HUDEP-2 (cell line): ENCODE results near the gene OSBPL3.
"Not testable (repeated sequence)": the region's sequence is repeated elsewhere in the genome, so short reads cannot be mapped to it uniquely, and the experiment has no call there.

ENCODE experiments used
- DNase-seq, 76 experiments: peaks; one replicate each; lab custom pipeline; 2025; ENCODE audit not compliant: unreplicated experiment in 76 of 76; lab: John Stamatoyannopoulos, UW

OSBPL3 gene

GRCh38 chr7:24979863-24980533, at the start of gene OSBPL3:
TSS of gene OSBPL3 (minus strand) at chr7:24980178. CDS start at chr7:24892472, 87,706 bp downstream.
- DNase-seq: peak; percentile 37 to 99 (median 94)

- DNase-seq: no peak
Measured at GRCh38 chr7:25029075-25029474, 49.1 kb upstream of the OSBPL3 start.

DNA sequence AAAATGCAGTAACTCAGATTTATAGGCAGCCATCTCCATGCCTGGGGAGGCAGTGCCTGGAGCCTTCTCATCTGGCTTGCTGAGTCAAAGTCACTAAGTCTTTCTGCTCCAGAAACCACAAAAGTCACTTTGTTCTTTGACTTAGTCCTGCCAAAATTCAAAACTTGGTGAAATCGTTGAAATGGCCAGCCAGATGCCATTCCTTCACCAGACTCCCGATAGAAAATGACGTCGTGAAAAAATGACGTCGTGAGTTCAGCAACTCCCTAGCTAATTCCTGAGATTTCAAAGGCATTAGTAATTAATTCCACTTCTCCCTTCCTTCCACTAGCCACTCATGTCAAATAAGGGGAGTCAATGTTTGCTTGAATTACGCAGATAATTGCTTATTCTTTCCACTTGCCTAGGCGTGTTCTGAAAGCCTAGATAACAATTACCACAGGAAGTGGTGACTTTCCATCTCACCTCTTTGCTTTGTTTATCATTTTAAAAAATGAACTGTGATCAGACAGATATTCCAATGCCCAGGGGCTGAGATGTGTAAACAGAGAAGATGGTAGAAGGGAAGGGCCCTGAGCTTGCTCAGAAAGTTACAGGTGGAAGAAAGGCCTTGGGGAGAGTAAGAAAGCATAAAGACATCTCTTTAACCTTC, 48.5 kb upstream of the OSBPL3 start:
- peak in 9 of 76 experiments; percentile 2 to 54 (median 25) for DNase-seq

GRCh38 chr7:25026156-25026555, 46.2 kb upstream of the OSBPL3 start:
- DNase-seq: no peak

DNA sequence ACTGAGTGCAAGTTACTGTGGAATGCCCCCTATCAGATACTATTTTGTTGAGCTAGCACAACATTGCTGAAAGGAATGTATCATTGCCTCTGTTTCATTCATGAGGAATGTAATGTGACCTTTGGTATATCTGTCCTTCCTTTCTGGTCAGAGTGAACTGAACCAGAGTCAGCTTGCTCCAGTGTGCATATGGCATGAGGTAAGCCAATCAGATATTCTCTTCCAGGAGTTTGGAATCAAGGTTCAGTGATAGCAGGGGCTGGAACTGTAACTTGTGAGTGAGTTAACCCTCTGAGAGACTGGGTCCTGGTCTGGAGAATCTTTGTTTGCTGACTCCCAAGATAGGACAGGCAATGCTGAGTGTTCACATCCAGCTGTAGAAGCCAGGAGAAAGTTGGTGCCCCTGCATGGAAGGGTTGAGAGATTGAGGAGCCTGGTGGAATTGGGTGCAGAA, 45.3 kb upstream of the OSBPL3 start:
- no peak for DNase-seq

- no peak for DNase-seq
Measured at GRCh38 chr7:25024066-25024465, 44.1 kb upstream of the OSBPL3 start.

GRCh38 chr7:25017671-25018070, 37.7 kb upstream of the OSBPL3 start:
- not testable (repeated sequence) for DNase-seq

- no peak for DNase-seq
Measured at GRCh38 chr7:25014756-25015155, 34.8 kb upstream of the OSBPL3 start.

- DNase-seq: not testable (repeated sequence)
Measured at GRCh38 chr7:25012710-25013109, 32.7 kb upstream of the OSBPL3 start.

DNA sequence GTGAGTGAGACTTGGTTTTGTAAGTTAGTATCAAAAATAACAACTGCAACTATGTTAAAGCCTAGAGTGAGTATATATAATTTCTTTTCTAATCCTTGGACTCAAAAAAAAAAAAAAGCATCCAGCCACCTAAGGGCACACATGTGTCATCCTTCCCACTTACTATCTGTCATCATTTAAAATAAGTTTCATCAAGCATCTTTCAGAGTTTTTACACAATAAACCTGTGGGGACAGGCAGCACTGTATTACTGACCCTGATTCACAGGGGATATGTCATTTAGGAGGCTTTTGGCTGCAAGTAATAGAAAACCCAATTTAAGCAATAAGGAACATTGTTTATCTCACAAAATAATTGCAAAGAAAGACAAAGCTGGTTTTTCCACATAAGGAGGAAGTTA, 32.3 kb upstream of the OSBPL3 start:
- DNase-seq: no peak

GRCh38 chr7:25009257-25009656, 29.3 kb upstream of the OSBPL3 start:
- DNase-seq: no peak

GRCh38 chr7:25007668-25008067, 27.7 kb upstream of the OSBPL3 start:
- DNase-seq: no peak

GRCh38 chr7:25006276-25006675, 26.3 kb upstream of the OSBPL3 start:
- DNase-seq: no peak

- no peak for DNase-seq
Measured at GRCh38 chr7:25005658-25006057, 25.7 kb upstream of the OSBPL3 start.

GRCh38 chr7:25002786-25003185, 22.8 kb upstream of the OSBPL3 start:
- no peak for DNase-seq

DNA sequence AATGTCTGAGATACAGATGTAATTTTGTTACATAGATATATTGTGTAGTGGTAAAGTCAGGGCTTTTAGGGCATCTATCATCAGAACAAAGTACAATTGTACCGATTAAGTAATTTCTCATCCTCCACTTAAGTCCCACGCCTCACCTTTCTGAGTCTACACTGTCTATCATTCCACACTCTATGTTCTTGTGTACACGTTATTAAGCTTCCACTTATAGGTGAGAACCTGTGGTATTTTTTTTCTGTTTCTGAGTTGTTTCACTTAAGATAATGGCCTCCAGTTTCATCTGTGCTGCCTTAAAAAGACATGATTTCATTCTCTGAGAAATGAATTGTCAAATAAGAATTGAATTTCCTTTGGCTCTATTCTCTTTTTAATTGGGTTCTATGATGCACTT, 15.5 kb upstream of the OSBPL3 start:
- no peak for DNase-seq

- no peak for DNase-seq
Measured at GRCh38 chr7:24992314-24992713, 12.3 kb upstream of the OSBPL3 start.

DNA sequence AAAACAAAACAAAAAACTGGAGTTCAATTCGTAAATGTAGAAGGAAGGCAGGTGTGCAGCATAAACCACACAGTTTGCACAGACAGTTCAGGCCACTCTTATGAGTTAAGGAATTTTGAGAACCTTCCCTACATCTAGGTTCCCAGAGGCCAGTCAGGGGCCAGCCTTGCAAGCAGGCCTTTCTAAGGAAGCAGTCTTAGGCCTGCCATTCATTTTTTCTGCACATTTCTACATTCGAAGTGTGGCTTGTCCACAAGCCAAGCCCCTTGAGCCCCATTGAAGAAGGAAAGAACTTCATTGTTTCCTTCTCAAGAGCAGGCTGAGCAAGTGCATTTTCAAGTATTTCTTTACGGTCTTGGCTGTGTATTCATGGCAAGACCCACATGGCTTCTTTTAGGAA, 11.4 kb upstream of the OSBPL3 start:
- no peak for DNase-seq

- no peak for DNase-seq
Measured at GRCh38 chr7:24987331-24987842, 7.4 kb upstream of the OSBPL3 start.

GRCh38 chr7:24982917-24983316, 2.9 kb upstream of the OSBPL3 start:
- DNase-seq: no peak

DNA sequence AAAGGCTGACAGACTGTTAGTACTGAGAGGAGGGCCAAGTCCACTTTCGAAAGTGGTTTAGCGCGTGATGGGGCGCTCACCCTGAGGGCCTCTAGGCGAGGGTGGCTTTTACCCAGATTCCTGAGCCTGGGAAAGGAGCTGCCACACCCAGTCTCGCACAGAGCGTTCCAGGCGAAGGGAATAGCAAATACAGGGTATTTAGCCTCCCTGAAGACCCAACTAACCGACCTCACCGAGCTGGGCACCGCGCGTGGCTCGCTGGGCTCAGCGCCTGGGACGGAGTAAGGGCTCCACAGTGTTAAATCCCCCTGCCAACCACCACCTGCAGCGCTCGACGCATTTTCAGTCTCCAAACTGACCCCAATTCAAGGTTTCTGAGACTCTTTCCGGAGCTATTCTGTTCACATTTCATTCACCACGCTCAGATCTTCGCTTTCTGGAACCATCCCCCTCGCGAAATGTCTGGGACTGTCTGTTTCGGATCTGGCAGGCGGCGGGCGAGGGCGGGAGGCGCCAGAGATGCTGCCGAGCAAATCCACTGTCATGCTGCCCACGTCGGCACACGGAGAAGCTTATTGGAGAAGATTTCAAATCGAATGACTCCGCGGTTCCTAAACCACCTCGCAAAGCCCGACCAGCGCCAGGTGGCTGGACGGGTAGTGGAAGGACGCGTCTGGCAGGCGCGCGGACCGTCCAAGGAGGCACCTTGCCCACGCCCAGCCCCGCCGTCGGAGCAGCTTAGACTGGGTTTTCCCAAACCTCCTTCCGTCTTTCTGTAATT, 1.4 kb upstream of the OSBPL3 start:
- DNase-seq: peak in 40 of 76 experiments; percentile 7 to 61 (median 34)
